Measurements from ENCODE around the gene MZT2B.
"Not testable (repeated sequence)": the region's sequence is repeated elsewhere in the genome, so short reads cannot be mapped to it uniquely, and the experiment has no call there.

MZT2B gene, protein sequence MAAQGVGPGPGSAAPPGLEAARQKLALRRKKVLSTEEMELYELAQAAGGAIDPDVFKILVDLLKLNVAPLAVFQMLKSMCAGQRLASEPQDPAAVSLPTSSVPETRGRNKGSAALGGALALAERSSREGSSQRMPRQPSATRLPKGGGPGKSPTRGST

DNA sequence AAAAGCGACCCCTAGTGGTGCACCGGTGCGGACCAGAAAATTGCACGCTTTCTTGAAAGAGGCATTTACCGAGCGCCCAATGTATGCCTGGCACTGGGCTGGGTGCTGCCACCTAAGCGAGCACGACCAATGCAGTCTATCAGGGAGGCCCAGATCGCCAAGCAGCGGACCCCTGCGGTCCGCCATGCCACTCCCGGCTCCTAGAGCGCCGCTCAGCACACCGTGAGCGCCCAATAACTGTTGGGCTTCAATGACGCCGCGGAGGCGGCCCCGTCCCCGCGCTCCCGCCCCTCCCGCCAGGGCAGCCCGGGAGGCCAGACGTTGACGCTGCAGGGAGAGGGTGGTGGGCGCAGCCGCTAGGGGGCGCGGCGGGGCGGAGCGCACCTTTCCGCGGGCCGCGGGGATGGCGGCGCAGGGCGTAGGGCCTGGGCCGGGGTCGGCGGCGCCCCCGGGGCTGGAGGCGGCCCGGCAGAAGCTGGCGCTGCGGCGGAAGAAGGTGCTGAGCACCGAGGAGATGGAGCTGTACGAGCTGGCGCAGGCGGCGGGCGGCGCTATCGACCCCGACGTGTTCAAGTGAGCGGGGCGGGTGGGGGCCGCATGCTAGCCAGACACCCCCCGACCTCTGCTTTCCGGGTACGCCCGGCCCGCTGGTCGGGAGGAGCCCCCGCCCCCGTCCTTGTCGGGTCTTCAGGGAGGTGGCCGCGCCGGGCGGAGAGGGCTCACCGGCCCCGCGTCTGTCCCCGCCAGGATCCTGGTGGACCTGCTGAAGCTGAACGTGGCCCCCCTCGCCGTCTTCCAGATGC is at the start of gene MZT2B:
MZT2B (plus strand) TSS at position 383 of the 803 bp plus-strand sequence; CDS start at position 404, 21 bp downstream.
- POLR2A ChIA-PET = interaction anchor here (0.6 kb wide), 2 partner anchors 103 to 161 kb away, joined by 3 read pairs; no protein-coding TSS in a partner anchor
- DNase-seq (ENCODE audit: extremely low spot score) = peak; percentile 92
- TF ChIP-seq, protein P1, sequence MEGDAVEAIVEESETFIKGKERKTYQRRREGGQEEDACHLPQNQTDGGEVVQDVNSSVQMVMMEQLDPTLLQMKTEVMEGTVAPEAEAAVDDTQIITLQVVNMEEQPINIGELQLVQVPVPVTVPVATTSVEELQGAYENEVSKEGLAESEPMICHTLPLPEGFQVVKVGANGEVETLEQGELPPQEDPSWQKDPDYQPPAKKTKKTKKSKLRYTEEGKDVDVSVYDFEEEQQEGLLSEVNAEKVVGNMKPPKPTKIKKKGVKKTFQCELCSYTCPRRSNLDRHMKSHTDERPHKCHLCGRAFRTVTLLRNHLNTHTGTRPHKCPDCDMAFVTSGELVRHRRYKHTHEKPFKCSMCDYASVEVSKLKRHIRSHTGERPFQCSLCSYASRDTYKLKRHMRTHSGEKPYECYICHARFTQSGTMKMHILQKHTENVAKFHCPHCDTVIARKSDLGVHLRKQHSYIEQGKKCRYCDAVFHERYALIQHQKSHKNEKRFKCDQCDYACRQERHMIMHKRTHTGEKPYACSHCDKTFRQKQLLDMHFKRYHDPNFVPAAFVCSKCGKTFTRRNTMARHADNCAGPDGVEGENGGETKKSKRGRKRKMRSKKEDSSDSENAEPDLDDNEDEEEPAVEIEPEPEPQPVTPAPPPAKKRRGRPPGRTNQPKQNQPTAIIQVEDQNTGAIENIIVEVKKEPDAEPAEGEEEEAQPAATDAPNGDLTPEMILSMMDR (IDR thresholded peaks at IDR 0.05; ENCODE audit: control extremely low read depth, extremely low read depth, low read depth, missing control alignments) = peak; percentile 88
- CTCF ChIA-PET = interaction anchor here (0.7 to 2.4 kb wide), 9 partner anchors 9 to 170 kb away, joined by 3 to 20 read pairs (median 5); partner anchors contain the start of gene IMP4

DNA sequence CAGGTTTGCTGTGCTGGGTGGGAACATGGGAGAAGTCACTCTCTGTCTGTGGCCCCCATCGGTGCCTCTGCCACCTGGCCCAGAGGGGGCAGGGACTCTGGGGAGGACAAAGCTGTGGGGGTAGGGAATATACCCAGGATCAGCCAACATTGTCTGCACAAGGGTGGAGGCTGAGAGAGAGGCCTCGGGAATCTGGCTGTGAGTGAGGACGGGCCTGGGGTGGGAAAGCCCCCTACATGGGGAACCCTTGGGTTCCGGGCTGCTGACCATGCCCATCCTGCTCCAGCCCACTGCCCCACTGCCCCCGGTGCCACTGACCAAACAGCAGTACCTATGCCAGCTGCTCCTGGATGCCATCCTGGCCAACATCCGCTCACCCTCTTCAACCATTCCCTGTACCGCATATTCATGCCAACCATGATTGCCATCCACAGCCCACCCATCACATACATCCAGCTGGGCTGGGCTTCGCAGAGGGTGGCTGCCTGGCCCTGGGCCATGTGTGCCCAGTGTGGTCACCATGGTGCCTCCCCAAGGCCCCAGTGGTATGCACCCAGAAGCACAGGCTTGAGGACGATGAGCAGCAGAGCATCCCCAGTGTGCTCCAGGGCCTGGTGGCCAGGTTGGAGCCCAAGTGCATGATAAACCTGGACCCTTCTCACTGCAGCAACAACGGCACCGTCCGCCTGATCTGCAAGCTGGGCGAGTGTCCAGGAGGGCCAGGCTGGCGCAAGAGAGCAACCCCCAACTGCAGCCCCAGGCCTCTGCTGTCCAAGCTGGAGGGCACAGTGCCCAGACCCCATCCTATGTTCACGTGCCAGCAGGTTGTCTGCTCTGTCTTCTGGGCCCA is 46.1 kb upstream of the MZT2B start:
- ChIA-PET POLR2A (interaction anchor here (0.6 kb wide), 1 partner anchor 12 kb away, joined by 3 read pairs; no protein-coding TSS in a partner anchor), CTCF (no interaction called here)
- TF ChIP-seq, protein P1 (IDR thresholded peaks at IDR 0.05; ENCODE audit: control extremely low read depth, extremely low read depth, low read depth, missing control alignments) = no peak
- DNase-seq (ENCODE audit: extremely low spot score) = no peak

DNA sequence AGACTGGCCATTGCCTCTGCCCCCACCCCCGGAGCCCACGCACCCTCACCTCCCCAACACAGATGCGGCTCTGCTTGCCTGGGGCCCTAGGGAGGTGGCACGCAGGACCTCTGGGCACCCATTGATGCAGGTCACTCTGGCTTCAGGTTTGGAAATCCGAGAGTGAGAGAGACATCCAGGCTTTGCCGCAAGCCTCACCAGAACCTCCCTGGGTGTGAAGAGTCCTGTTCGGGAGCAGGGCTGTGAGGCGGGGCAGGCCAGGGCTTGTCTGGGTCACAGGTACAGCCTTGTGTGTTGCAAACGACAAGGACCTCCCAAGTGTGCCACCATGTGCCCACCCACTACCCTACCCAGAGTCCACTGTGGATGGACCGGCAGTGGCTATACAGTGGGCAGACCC is 45.5 kb upstream of the MZT2B start:
- DNase-seq (ENCODE audit: extremely low spot score); CTCF ChIA-PET; POLR2A ChIA-PET: not testable (repeated sequence)

DNA sequence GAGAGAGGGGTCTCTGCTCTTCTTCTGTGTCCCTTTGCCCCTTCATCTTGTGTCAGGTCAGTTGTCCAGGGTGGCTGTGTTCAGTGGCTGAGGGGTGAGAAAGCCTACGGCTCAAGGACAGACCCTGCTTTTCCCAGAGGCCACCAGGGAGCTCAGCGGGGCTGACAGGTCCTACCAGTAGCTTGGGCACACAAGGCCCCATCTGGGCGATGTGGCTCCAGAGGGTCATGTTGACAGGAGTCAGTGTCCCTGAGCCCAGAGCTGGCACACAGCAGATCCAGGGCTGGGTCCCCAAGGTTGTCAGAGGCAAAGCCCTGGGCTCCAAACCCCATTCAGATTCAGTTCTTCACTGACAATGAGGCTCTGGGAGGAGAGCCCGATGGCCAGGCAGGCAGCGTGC is 44.9 kb upstream of the MZT2B start:
- POLR2A ChIA-PET; CTCF ChIA-PET; DNase-seq (ENCODE audit: extremely low spot score): not testable (repeated sequence)

DNA sequence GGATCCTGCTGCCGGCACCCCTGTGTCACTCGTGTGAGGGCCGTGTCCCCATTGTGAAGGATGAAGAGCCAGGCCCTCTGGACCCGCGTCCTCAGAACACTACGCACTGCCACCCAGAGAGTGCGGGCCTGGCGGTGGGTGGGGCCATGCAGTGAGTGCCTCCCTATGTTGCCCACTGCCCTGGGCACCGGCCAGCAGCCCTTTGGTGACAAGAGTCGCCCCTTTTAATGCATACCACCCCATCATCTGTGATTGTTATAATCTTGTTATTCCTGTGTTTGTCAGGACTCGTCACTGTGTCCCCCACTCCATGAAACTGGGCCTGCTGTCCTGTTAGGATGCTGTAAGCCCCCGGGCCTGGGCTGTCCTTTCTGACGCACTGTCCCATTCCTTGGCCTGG is 43.7 kb upstream of the MZT2B start:
- DNase-seq (ENCODE audit: extremely low spot score); CTCF ChIA-PET; POLR2A ChIA-PET: not testable (repeated sequence)

DNA sequence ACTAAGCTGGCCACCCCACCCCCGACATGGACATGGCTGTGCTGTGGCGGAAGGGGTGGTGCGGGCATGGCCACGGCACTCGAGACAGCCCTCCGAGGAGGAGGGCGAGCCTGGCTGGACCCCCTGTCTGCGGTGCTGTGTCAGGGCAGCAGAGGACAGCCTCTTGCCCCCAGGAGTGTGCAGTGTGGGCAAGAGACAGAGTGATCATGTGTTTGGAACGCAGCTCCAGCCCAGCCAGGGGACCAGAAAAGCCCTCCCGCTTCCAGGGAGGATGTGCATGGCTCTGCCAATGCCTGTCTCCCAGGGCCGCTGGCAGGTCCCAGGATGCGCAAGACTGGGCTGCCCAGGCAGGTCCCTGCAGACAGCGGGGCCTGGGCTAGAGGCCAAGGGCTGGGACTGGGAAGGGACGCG is 43.2 kb upstream of the MZT2B start:
- POLR2A ChIA-PET; CTCF ChIA-PET; DNase-seq (ENCODE audit: extremely low spot score): not testable (repeated sequence)

DNA sequence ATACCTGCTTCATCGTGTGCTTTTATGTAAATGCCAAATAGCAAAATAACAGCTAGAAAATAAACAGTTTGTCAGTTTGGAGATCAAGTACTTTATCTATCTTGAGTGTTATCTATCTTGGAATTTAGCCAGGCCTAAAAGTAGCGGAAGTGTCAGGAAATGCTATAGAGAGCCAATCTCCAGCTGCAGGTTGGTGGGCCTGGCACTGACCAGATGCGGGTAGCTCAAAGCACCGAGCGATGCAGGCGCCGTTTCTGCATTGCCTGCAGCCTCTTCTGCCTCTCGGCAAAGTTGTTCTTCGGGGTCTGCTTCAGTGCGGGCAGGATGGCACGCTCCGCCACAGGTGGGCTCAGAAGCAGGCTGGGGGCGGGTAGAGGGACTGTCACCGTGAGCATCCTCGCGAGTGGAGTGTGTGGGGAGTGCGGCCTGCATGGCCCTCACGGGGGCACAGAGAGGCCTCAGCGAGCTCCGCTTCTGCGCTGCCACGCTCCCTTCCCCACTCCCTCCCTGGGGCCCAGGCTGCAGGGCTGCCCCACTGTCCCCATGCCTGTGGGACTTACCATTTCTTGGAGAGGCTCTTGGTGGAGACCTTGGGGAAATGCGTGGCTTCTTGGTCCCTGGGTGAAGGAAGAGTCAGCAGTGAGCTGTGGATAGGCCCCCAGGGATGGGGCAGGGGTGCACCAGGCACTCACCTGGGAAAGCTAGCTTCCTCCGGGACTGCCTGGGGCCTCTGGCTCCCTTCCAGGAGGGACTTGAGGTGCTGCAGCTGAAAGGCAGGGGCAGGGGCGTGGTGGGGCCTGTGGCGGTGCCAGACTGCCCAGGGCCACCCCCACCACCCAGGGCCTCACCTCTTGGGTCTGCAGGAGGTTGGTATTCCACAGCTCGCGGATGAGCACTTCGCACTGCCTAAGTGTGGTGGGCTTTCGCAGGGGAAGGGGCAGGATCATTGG is 42.5 kb upstream of the MZT2B start:
- CTCF ChIA-PET; POLR2A ChIA-PET; DNase-seq (ENCODE audit: extremely low spot score): not testable (repeated sequence)

DNA sequence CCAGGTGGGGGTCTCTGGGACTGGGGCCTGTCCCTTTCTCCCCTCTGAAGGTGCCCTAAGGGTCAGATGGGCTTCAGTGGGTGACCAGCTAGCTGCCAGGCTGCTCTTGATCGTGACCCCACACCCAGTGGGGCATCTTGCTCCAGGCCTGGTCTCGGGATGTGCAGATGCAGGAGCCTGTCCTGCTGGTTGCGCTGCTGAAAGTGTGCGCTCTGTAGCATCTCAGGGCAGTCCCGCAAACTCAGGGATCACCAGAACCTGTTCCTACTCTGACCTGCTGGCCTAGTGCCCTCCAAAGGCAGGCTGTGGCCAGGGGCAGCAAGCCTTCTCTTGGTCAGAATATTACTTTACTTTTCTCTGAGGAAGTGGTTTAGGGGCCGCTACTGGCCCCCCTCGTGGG is 41.5 kb upstream of the MZT2B start:
- POLR2A ChIA-PET; DNase-seq (ENCODE audit: extremely low spot score); CTCF ChIA-PET: not testable (repeated sequence)

DNA sequence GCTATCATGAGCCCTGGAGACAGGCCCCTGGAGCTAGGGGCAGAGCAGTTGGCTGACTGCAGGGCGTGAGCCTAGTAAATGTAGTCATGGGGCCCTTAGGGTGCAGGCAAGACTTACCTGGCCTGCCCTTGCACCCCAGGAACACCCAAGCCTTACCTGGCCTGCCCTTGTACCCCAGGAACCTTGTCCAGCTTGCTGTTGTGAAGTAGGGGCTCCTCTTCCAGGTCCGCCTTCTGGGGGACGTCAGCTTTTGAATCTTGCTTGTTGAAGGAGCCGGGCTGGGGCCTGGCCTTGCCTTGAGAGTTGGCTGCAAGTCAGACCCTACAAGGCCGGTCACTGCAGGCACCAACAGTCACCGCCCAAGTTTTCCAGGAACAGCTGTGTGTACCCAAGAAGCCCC is 41.1 kb upstream of the MZT2B start:
- POLR2A ChIA-PET; CTCF ChIA-PET; DNase-seq (ENCODE audit: extremely low spot score): not testable (repeated sequence)

DNA sequence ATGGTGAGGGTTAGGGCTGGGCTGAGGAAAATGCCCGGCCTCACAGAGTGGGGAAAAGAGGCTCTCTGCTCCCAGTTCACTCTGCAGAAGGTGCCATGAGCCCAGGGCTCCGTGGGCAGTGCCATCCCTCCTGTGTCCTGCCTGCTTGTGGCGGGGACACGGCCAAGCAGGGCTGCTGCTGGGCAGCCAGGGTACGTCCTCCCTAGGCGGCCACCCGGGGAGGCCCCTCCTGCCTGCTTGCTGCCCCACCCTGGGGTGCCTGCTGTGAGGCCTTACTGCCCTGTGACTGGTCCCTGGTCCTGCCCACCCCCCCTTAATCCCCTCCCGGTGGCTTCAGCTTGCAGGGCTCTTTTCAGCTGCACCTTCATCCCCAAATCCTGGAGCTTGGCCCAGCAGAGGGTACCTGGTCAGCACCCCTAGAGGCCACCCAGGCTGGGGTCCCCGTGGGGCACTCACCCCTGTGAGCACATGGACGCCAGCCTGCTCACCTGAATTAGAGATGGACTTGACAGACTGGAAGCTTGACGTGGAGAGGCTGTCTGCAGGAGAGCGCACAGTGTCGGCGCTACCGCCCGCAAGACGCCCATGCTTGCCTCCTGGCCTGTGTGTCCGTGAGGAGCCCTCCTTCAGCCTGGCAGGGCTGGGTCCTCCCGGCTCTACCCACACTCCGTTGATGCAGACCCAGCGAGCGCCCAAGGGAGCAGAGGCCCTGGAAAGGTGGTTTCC is 40.3 kb upstream of the MZT2B start:
- POLR2A ChIA-PET, CTCF ChIA-PET: not testable (repeated sequence)

DNA sequence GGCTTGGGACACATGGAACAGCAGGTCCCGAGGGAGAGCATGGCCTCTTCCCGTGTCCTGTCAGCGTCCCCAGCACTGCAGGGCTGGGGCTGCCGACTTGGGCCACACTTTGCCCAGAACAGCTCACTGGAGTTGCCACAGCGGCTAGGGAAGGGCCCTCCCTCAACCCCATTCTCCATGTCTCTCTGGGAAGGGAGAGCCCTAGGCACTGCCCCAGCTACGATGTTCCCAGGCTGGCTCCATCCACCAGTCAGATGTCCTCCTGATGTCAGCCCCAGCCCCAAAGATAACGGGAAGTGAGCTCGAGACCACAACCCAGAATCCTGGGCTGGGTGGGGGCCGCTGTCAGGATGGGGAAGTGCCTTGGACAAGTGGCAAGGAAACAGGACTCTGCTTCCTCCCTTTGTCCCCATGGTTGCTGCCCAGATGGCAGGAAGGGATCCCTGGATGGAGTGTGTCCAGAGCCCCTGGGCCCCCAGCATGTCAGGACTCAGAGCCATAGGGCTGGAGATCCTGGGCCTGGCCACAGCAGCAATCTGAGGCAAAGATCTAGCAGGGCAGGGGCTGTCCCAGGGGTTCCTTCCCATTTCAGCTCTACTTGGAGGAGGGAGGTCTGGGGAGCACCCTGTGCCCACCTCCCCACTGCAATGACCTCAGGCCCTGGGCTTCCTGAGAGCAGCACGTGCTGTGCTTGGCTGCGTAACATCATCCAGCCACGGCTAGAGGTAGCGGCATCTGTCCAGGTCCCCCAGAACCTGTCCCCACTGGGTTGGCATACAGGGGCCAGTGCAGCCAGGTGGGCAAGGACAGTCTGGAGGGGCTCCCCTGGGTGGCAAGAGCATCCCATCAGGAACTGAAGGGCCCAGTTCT is 39.4 kb upstream of the MZT2B start:
- POLR2A ChIA-PET; CTCF ChIA-PET; DNase-seq (ENCODE audit: extremely low spot score): not testable (repeated sequence)

More for the DNA sequence above, 40.3 kb upstream of the MZT2B start:
- DNase-seq (ENCODE audit: extremely low spot score) = not testable (repeated sequence)

DNA sequence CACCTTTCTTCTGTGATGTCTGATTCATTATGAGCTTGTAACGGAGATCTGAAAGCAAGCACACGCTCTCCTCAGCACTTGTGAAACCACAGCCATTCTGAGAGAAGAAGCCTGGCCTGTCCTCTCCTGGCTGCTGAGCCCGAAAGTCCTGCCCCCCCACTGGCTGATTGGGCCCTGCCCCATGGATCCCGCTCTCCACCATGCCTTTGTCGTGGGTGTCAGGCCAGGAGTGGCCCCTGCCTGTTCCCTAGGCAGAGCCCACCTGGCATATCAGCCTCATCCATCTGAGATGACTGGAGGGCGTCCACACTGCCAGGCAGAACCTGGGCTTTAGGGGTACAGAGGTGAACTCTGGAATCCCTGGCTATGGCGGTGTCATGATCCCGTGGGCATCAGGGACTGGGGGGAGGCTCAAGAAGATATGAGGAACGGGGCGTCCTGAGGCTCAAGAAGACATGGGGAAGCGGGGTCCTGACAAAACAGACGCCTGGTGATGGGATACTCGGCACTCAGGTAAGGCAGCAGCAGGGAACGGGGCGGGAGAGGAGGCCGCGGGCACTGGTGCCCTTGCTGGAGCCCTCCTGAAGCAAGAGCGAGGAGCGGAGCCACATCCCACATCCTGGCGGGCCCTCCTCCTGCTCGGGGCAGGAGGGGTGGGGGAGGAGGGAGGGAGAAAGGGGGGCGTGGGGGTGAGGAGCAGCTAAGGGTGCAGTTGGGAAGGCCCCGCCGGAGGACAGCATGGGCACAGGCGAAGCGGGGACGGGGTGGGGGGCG is 38.6 kb upstream of the MZT2B start:
- DNase-seq (ENCODE audit: extremely low spot score); CTCF ChIA-PET; POLR2A ChIA-PET: not testable (repeated sequence)

All from GM10248 (cell line).